DMS153 treated with DMSO at 0.1 percent for 48 hours (cell line): ENCODE data around the gene ZMPSTE24.
A peak's percentile ranks its signal among the peaks of the same experiment; 100 is the strongest.
"Not testable (repeated sequence)": the region's sequence is repeated elsewhere in the genome, so short reads cannot be mapped to it uniquely, and the experiment has no call there.

Experiments used
- DNase-seq: peaks from one replicate; lab custom pipeline; 2025; ENCODE audit not compliant: unreplicated experiment; lab: John Stamatoyannopoulos, UW

The ZMPSTE24 gene

DNA sequence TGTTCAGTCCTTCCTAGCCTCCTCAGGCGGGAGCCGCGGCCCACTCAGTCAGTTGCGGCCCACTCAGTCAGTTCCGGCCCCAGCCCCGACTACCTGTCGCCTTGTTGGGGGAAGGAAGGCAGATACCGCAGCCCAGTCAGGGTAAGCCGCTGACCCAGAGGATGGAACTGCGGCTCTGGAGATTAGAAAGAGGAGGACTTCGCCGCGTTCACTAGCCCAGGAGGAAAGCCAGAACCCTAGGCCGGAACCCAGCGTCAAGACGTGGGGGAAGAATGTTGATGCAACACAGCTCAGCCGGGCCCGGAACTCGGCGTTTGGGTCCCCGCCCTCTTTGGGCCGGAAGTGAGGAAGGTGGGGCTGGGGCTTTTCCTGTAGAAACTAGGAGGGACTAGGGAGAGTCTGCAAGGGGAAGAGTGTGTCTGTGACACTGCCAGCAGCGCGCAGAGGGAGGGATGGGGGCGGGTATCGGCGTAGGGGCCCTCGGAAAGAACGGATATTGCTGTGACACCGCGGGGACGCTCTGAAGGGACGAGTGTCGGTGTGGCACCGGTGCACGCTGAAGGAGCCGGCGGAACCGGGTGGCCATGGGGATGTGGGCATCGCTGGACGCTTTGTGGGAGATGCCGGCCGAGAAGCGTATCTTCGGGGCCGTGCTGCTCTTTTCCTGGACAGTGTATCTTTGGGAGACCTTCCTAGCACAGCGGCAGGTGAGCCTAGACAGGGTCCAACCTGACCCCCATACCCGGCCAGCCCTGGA, at the start of gene ZMPSTE24:
ZMPSTE24 (plus strand) TSS at position 549 of the 757 bp plus-strand sequence; CDS start at position 585, 36 bp downstream.
- peak; percentile 99 for DNase-seq

DNA sequence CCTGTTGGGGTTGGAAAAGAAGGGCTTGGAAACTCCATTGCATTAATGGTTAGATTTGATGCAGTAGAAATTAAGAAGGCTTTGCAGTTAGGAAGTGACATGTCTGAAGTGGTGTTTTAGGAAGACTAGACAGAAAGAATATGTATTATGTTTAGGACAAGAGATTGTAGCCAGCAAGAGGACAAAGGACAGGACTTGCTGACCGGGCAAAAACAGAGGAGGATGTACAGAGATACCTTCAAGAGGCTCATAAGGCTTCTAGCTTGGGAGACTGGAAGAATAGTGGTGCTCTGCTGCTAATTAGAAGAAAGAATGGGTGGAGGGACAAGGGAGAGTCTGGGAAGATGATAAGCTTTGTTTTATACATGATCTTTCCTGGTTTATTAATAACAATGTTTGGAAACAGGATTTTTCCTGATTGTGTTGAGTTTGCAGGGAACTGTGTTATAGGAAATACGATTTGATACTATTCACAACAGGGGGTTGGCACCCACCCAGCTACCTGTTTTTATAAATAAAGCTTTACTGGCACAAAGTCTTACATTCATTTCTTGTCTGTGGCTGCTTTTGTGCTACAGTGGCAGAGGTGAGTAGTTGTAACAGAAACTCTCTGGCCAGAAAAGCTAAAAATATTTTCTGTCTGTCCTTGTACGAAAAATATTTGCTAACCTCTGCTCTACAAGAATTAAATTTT, 47.4 kb upstream of the ZMPSTE24 start:
- DNase-seq, result no peak

DNA sequence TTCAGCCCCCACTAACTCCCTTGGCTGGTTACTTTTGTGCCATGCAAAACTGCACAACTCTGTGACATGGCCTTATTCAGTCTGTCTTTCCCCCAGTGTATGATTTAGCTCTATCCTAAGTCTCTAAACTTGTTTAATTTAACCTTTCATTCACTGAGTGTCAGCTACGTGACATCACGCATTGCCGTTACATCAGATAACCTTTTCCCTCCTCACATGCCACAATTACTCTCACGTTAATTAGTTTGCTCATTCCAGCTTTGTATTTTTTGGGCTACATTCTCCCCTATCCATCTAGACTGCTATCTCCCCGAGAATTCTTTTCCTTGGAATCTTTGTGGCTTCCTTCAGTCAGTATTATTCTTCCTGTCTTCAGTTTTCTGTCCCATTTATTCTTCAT, 39.7 kb upstream of the ZMPSTE24 start:
- no peak for DNase-seq

DNA sequence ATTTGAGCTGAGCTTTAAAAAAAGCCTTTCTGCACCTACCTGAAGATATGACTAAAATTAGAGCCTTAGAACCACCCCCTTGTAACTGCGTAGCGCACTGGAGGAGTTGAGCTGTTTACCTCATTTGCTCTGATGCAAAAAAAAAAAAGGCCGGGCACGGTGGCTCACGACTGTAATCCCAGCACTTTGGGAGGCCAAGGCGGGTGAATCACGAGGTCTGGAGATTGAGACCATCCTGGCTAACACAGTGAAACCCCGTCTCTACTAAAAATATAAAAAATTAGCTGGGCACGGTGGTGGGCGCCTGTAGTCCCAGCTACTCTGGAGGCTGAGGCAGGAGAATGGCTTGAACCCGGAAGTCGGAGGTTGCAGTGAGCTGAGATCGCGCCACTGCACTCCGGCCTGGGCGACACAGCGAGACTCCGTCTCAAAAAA, 36.5 kb upstream of the ZMPSTE24 start:
- not testable (repeated sequence) for DNase-seq

DNA sequence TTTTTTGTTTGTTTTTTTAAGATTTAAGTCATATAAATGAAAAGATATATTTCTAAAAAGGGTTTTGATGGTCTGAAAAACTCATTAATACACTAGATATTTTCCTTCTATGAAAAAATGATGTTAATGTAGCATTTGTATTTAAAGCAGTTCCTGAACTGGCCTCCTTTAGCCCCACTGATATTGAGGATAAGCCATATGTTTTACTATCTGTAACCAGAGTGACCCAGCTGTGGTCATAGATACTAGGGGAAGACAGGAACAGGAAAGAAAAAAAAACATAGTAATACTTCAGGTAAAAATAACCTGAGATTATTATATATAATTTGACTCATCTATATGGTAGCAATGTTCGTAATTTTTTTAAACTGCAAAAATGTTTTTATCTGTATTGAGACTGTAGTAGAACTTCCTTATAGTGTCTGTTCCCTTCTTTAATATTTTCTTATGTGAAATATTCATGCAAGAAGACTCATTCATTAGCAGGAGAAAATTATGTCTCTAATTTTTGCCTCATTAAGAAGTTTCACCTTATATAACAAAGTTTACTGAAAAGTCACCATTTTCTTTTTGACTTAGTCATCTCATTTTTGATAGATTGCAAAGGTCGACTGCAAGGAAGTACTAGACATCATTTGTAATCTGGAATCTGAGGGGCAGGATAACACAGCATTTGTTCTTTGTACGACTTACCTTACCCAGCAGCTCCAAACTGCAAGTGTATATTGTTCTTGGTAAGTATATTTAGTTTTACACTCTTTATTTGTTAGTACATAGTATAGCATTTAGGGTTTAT, 35.9 kb upstream of the ZMPSTE24 start:
- DNase-seq, result no peak

DNA sequence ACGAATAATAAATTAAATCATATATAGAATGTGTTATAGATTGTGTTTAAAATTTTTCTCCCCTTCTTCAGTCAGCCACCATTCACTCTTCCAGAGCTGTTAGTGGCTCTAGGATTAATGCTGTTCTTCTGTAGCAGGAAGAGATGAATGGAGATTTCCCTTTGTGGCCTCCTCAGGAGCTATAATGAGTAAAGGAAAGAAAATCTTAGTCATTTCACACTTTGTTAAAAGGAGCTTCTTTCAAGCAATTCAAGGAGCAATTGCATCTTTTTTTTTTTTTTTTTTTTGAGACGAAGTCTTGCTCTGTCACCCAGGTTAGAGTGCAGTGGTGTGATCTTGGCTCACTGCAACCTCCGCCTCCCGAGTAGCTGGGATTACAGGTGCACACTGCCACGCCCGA, 34.0 kb upstream of the ZMPSTE24 start:
- no peak for DNase-seq

DNA sequence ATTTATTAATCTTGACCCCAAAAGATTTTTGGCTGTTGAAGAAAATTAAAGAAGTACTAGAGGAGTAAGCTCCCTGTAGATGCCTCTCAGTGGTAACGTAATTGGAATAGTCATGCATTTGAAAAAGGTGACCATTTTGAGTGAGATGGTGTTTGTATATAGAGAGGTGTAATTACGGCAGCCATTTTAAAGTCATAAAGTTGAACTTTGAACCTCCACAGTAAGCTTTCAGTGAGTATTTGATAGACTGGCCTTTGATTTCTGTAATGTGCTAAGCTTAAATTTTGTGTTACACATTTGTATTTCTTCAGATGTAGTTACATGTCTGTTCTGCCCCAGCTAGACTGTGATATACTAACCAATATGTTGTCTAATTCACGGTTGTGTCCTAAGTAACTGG, 31.8 kb upstream of the ZMPSTE24 start:
- DNase-seq, result no peak

DNA sequence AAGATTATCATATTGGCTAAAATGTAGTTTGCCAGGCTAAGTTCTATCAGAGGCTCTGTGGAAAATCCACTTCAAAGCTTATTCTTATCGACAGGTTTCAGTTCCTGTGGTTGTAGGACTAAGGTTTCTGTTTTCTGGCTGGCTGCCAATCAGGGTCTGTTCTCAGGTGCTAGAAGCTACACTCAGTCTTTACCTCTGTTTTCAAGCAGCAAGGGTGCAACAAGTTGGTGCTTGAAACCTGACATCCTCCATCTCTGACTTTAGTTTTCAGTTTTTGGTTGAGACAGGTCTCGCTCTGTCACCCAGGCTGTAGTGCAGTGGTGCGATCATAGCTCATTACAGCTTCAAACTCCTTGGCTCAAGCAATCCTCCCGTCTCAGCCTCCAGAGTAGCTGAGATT, 25.6 kb upstream of the ZMPSTE24 start:
- no peak for DNase-seq

DNA sequence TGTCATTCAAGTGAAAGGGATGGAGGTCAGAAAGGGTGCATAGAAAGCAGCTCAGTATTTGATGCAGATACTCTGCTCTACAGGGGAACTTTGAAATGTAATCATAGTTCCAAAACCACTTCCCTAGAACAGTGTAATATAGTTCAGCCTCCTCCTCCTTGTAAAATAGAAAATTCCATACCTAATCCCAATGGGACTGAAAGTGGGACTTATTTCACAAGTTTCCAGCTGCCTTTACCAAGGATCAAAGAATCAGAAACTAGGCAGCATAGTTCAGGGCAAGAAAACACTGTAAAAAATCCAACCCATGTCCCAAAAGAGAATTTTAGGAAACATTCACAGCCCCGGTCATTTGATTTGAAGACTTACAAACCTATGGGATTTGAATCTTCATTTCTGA, 18.4 kb upstream of the ZMPSTE24 start:
- no peak for DNase-seq

DNA sequence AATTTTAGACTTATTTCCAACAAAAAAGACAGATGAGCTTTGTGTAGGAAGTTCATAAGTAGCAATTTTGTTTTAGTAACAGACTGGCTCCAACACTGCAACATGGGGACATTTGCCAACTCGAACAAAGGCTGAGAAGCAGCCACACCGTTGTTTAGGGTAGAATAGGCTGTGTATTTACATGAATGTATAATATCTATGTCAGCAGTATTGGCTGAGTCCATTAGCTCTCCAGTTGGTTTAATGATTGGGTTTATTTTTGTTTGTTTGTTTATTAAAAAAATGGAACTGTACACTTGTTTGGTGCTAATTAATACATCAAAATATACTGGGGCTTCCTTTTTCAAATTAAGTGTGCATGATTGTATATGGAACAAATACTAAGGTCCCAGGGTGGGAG, 17.6 kb upstream of the ZMPSTE24 start:
- no peak for DNase-seq

DNA sequence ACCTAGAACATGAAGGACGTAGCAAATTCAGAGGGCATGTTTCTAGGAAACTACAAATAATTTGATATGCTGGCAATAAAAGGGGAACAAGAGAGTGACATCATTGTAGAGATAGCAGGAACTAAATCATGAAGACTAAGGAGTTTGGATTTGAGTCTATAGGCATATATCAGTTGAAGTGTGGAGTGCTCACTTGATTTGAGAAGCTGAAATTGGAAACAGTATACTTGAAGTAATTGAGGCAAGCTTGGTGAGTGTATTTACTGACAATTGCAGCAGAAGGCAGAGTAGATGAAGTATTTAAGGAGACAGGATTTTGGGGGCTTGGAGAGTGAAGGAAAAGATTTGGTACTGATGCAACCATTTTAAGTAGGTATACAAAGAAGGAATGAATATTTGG, 16.7 kb upstream of the ZMPSTE24 start:
- no peak for DNase-seq

DNA sequence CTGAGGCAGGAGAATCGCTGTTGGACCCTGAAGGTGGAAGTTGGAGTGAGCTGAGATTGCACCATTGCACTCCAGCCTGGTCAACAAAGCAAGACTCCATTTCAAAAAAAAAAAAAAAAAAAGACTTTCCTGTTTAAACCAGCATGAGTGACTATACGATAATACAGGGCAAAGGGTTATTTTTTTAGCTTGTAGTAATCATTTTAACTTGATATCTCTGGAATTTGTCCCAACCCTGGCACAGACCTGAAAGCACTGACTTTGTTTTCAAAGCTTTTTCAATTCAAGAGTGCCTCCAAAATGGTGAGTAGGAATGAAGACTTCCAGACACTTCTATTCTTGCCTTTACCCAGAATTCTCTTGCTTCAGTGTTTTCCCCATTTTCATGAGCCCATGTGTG, 14.7 kb upstream of the ZMPSTE24 start:
- DNase-seq, result no peak

DNA sequence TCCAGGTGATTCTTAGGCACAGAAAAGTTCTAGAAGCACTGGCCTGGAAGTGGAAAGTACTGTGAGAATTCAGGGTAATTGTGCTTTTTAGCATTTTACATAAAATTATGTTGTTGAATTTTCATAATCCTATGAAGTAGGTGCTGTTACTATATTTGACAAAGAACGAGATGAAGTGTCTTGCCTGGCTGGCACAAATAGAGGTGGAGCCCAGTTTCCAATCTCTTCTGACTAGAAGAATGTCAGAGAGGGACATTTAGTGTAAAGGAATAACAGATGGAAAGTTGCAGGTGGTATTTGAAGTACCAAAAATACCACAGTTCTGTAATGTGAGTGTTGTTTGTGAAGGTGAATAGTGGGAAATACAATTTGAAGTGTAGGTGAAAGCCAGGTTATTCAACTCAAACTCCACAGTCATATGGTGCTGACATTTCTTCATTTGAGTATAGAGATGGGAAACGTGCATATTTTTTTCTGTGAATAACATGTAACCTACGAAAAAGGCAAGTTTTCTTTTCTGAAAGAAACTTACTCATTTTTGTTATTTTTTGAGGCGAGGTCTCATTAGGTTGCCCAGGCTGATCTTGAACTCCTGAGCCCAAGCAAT, 13.8 kb upstream of the ZMPSTE24 start:
- DNase-seq, result no peak

DNA sequence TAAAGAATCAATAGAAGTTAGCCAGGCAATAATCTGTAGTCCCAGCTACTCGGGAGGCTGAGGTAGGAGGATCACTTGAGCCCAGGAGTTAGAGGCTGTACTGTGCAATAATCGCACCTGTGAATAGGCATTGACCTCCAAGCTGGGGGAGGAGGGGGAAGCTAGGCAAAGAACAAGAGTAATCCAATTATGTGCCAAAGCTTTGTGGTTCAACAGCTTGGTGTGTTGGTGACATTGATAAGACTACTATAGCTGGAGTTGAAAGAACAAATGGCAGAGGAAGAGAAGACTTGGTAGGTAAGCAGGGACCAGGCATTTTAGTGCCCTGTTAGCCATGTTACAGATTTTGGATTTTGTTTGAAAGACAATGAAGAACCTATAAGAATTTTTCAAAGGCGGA, 12.3 kb upstream of the ZMPSTE24 start:
- DNase-seq, result no peak

DNA sequence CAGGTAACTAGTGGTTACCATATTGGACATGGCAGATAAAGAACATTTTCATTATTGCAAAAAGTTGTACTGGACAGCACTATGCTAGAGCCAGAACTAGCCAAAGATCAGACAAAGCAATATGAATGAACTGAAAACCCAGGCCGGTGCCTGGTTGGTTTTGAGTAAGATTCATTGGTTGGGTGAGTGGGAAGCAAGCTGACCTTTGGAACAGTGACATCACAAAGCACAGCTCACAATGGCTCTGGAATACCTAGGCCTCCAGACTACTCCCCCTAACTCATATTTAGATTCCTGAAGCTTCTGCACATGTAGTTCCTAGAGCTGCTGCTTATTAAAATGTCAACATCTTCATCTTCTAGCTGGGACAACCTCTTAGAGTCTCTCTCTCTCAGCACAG, 10.4 kb upstream of the ZMPSTE24 start, which contains the start of gene TMCO2:
TMCO2 (plus strand) TSS at position 283 of the 400 bp plus-strand sequence; CDS start at position 340, 57 bp downstream.
- DNase-seq, result no peak

DNA sequence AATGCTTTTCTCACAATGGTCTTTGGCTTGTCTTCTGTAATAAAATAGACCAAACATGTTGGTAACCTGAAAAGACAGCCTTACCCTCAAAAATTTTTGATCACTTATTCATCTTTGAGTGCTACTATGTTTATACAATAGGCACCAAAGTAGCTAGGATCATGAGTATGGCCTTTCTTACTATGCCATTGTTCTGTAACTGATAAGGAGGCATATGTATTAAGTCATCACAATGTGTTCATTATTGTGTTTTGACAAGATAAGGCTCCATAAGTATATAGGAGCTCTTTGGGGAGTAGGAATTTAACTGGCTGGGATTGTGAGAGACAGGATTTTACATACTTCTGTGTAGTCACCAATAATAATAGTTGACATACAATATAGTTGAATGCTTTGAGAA, 9.6 kb upstream of the ZMPSTE24 start:
- no peak for DNase-seq

DNA sequence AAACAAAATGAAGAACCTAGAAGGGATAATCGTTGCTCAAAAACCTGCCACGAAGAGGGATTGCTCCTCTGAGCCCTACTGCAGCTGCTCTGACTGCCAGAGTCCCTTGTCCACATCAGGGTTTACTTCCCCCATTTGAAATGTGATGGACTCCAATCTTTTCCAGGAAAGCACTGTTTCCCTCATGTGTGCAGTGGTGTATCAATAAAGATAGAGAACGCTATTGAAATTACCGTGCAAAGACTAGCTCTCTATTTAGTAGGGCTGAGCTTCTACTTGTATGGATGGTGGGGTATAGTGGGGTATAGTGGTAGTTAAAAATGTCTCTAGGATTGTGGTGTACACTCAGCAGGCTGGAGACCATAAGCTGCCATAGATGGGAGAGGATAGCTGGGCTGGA, 6.6 kb upstream of the ZMPSTE24 start:
- DNase-seq, result no peak

DNA sequence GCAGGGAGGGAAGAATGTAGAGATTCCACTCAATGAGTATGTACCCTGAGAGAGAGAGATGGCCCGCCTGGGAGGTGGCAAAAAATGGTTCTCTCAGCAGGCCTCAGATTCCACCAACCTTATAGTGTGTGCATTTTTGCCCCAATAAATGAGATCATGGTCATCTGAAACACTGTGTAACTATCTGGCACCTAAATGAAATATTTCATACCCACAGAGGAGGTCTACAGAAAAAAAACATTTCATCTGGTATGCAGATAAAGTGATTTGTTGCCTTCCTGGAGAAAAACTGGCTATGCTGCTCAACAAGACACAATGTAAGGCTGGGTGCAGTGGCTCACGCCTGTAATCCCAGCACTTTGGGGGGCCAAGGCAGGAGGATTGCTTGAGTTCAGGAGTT, 5.4 kb upstream of the ZMPSTE24 start:
- DNase-seq, result no peak

DNA sequence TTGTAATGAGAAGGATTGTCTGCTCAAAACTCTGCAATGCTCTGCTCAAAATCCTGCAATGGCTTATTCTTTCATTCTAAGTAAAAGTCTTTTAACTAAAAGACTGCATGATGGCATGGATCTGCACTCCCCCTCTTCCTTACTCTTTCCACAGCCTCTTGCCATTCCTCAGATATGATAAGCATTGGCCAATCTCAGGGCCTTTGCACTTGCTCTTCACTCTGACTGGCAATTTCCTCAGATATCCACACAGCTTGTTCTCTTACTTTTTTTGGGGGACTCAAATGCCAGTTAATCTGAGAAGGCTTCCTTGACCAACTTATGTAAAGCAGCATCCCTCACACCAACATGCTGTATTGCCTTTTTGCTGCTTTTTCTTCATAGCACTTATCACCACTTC, 2.8 kb upstream of the ZMPSTE24 start:
- no peak for DNase-seq

DNA sequence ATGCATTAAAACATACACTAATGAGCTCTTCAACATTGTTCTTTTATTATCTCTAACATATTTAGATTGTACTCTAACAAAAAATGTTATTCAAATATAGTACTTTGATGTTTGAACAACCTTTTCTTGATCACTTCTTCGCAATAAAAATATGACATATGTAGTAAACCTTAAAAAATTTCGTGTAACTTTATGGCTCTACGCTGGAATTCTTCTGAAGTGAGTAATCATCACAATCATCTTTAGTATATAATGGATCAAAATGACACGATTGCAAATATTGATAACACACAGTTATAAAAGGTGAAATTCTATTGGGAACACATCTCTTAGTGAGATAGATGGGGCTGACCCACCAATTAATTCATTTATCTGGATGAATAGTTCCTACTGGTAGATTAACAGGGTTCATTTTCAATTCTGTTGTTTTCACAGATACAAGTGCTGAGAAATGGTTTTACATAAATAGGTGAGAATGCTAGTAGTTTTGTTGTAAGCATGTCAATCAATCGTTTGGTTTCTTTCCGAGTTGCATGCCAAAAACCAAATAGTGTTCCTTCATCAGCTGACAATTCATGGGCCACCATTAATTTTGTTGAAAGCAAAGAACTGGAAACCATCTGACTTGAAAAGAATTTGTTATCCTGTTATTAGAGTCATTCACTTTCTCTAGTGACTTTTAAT, 1.5 kb upstream of the ZMPSTE24 start:
- no peak for DNase-seq

DNA sequence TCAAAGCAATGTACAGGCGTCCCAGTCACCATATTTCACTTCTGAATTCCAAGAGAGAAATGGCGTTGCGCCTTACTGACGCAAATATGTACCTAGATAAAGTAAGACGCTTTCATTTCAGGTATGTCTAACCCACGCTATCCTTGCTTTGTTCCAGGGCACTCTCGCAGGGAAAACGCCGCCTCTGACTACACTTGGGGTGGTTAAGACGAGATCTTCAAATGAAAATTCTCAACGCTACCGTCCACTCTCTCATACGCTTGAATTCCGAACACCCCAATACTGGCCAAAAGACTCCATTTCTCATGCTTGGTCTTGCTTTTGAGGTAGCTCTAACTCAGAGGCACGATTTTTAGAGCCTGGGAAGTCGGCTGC, 736 bp upstream of the ZMPSTE24 start:
- peak; percentile 90 for DNase-seq
